GM19468 (cell line): Measurements from ENCODE around the gene PKNOX1.
"Not testable (repeated sequence)": the region's sequence is repeated elsewhere in the genome, so short reads cannot be mapped to it uniquely, and the experiment has no call there.

Experiments
- ATAC-seq: cut with Tn5 transposase; IDR thresholded peaks from one replicate; pipeline ENCODE4 v1.9.1; 2021; ENCODE audit warnings: mild to moderate bottlenecking, moderate library complexity, moderate number of reproducible peaks; ENCODE audit not compliant: unreplicated experiment; ENCODE audit errors: extremely low read depth

PKNOX1 gene

DNA sequence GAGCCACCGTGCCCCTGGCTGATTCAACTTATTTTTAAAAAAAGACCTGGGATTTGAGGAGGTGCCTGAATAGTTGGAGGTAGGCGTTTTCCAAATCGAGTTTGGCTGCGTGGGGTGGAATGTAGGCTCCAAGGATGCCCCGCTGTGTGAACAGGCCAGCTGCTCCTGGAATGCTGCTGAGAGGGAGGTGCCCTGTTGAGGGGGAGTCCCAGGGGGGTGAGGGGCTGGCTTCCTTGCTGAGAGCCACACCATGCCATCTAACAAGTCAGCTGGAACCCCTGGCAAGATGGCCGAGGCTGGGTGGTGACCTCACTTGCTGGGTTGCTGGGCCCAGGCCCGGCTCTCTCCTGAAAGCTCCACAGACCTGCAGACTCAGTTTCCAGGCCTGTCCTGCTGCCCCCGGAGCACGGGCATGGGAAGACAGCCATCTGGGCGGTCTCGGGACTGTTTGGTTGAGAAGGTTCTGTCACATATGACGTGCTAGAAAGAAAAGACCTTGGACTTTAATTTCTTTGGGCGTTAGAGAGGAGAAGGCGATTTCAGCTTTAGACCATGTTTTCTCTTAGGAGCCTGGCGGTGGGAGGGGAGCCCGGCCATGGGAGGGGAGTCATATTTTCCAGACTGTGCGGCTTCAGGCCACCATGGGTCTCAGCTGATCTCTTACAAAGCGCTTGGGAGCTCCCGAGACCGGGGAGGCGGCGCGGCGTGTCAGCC, 108.4 kb downstream of the PKNOX1 start:
- not testable (repeated sequence) for ATAC-seq
